Suprapubic skin (tissue), 3 donors: ENCODE results near the gene STK40.

Experiments
- POLR2A ChIP-seq, 2 donors: fragments of 450-650 bp; IDR thresholded peaks; one replicate each; pipeline ENCODE4 v1.6.1; 2017; ENCODE audit warnings: antibody characterized with exemption in 2 of 2, mild to moderate bottlenecking in 2 of 2, moderate library complexity in 2 of 2
- TF ChIP-seq, protein P1 (sequence below), 2 donors: fragments of 200-600 bp in 1 of 2; fragments of 450-650 bp in 1 of 2; sonication (generic) in 1 of 2; IDR thresholded peaks; one replicate each; pipeline ENCODE4 v1.5.1; 2016 to 2019; ENCODE audit warnings: antibody characterized with exemption in 2 of 2, mild to moderate bottlenecking in 1 of 2, moderate library complexity in 1 of 2

- no peak for TF ChIP-seq POLR2A (IDR thresholded peaks at IDR 0.05)
- TF ChIP-seq, protein P1, sequence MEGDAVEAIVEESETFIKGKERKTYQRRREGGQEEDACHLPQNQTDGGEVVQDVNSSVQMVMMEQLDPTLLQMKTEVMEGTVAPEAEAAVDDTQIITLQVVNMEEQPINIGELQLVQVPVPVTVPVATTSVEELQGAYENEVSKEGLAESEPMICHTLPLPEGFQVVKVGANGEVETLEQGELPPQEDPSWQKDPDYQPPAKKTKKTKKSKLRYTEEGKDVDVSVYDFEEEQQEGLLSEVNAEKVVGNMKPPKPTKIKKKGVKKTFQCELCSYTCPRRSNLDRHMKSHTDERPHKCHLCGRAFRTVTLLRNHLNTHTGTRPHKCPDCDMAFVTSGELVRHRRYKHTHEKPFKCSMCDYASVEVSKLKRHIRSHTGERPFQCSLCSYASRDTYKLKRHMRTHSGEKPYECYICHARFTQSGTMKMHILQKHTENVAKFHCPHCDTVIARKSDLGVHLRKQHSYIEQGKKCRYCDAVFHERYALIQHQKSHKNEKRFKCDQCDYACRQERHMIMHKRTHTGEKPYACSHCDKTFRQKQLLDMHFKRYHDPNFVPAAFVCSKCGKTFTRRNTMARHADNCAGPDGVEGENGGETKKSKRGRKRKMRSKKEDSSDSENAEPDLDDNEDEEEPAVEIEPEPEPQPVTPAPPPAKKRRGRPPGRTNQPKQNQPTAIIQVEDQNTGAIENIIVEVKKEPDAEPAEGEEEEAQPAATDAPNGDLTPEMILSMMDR (IDR thresholded peaks at IDR 0.05) = no peak
These were observed 4.3 kb upstream of the STK40 start for GRCh38 chr1:36389999-36390398.
